HG02759 (cell line): Measurements from ENCODE around the gene THSD4.
"Not testable (repeated sequence)": the region's sequence is repeated elsewhere in the genome, so short reads cannot be mapped to it uniquely, and the experiment has no call there.

ENCODE experiments used
- ATAC-seq: cut with Tn5 transposase; IDR thresholded peaks from one replicate; pipeline ENCODE4 v1.9.1; 2021; ENCODE audit warnings: mild to moderate bottlenecking, moderate library complexity; ENCODE audit not compliant: unreplicated experiment

The THSD4 gene

DNA sequence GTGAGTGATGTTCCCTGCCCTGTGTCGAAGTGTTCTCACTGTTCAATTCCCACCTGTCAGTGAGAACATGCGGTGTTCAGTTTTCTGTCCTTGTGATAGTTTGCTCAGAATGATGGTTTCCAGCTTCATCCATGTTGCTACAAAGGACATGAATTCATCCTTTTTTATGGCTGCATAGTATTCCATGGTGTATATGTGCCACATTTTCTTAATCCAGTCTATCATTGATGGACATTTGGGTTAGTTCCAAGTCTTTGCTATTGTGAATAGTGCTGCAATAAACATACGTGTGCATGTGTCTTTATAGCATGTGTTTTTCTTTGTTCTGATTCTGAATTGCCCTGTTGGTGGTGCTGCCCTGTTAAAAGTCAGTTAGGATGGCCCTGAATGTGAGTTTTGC lies 204.2 kb downstream of the THSD4 start:
- ATAC-seq: not testable (repeated sequence)

DNA sequence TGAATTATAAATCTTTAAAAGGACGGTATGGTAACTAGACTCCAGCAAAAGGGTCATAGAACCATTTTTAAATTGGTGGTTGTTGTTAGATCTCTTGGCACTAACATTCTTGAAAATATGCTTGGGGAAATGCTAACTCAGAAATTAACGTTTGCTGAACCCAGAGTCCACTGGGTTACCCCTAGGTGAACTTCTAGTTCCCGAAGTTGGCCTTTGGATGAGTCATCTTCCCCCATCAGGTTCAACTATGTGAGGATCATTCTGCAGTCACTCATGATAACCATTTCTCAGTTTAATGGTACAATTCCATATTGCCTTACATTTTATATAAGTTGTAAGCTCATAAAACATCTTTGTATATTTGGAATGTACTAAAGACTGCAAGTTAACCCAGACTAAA lies 204.7 kb downstream of the THSD4 start:
- ATAC-seq: no peak

DNA sequence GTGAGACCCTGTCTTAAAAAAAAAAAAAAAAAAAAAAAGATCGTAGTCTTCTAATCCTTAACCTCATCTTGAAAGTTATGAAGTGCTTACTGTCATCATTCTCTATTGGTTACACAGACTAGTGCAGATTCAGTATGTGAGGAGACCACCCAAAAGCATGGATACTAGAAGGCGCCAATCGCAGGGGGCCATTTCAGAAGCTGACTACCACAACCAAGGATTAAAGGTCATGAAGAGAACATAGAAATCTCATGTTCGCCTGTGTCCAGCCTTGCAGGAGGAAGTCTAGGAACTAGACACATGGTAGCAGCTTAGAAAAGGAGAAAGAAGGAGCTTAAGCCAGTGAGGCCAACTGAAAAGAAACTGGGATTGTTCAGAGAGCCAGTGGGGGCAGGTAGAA lies 207.8 kb downstream of the THSD4 start:
- no peak for ATAC-seq

DNA sequence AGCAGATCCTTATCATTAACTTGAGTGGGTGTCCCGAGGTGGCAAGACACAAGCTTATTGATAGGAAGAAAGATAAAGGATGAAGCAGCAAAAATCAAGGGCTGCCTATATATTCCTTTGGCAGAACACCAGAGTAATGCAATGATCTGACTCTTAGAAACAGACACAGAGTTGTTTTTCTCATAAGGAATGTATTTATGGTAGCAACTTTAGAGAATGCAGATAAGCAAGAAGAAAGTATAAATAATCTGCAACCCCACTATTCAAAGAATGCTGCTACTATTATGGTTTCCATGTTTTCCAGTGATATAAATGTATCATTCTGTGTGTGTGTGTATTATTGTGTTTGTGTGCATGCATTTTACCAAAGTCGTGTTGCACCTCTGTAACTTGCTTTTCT lies 208.3 kb downstream of the THSD4 start:
- ATAC-seq: no peak

- ATAC-seq: no peak
These were observed 210.2 kb downstream of the THSD4 start for GRCh38 chr15:71325481-71325880.

GRCh38 chr15:71328453-71328852 lies 213.2 kb downstream of the THSD4 start:
- ATAC-seq: no peak

DNA sequence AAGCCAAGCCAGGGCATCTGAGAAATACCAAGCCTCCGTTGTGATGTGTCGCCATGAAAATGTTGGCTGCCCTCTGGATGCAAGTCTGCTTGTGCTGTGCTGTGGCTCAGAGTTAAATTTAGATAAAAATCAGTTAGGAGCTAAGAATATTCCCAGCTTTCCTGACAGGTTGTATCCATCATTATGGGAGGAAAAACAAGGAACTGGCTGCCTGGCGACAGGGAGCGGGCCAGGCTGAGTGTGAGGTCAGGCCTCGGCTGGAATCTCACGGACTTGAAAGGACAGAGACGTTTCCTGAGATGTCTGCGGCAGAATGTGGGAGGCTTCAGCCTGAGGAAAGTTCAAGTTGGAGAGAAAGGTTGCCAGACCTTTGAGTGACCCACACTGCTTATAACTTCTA lies 213.8 kb downstream of the THSD4 start:
- no peak for ATAC-seq

DNA sequence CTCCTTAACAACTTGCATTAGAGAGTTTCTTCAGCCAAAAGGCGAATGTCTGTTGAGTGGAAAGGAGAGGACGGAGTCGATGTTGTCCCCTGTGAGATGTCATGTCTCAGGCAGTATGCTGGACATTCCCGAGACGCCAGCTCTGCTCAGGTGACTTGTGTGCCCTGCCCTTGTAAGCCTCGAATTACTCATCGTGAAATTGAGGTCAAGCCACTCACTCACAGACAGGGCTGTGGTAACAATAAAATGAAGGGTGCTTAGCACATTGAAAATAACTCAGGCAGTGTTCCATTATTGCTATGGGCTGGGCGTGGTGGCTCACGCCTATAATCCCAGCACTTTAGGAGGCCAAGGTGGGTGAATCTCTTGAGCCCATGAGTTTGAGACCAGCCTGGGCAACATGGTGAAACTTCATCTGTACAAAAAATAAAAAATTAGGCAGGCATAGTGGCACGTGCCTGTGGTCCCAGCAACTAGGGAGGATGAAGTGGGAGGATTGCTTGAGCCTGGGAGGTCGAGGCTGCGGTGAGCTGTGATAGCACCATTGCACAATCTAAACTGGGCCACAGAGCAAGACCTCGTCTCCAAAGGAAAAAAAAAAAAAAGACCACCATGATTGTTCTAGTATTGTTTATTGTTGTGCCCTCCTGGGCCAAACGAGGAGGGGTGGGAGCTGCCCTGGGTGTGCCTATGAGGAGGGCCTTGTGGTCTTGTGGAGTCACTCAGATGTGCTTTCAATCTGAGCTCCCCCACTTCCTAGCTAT lies 214.4 kb downstream of the THSD4 start:
- no peak for ATAC-seq

DNA sequence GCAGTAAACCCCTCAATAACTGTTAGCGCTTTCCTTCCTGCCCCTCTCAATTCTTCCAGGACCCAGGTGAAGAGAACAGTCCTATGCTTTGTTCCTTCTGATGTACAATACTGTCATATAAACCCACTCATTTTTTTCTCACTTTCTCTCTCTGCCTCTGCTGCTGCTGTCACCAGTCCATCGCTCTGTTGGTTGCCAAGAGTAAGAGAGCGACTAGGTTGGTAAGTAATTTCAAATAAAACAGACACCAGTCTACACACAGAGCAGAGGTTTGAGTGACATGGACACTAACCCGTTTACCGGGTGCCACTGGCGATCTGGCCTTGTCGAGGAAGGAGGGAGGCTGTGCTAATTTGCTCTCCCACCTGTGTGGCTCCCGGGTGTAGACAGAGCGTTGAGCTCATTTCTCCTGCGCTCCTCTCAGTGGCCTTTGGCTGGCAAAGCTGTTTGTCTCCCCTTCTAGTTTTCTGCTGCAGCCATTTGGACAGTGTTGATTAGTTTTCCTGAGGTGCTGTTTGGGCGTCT lies 215.4 kb downstream of the THSD4 start:
- no peak for ATAC-seq

DNA sequence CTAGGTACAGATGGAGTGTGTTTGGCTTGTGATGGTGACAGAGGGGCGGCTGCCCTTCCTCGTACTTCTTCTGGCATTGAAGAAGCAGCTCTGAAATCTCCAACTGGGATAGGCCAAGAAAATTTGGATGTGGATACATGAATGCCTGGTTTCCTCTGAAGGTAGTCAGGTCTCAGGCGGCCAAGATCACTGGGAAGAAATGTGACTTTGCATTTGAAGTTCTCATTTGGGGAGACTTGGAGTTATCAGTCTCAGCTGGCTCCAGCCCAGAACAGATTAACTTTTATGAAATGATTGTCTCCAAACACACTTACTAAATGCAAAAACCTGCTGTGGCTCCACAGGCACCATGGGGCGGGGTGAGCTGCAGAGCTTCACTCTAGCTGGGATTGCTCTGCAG lies 215.9 kb downstream of the THSD4 start:
- ATAC-seq: no peak

DNA sequence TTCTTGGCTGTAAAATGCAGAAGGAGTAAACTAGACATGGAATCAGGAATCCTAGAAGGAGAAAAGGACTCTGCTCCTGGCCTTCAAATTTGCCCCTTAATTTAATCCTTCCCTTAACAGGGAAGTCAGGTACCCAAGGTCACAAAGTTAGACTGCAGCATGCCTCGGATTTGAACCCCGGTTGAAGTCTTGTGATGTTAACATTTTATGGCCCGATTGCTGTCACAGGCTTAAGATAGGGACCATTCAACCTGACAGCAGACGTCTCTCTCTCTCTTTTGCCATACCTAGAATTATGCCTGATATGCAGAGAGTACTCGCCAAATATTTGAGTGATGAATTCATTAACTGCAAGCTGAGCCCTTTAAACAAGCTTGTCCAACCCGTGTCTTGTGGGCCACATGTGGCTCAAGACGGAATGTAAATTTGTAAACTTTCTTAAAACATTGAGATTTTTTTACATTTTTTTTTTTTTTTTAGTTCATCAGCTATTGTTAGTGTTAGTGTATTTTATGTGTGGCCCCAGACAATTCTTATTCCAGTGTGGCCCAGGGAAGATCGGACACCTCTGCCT lies 217.2 kb downstream of the THSD4 start:
- ATAC-seq: no peak

GRCh38 chr15:71333136-71333700 lies 217.9 kb downstream of the THSD4 start:
- no peak for ATAC-seq

DNA sequence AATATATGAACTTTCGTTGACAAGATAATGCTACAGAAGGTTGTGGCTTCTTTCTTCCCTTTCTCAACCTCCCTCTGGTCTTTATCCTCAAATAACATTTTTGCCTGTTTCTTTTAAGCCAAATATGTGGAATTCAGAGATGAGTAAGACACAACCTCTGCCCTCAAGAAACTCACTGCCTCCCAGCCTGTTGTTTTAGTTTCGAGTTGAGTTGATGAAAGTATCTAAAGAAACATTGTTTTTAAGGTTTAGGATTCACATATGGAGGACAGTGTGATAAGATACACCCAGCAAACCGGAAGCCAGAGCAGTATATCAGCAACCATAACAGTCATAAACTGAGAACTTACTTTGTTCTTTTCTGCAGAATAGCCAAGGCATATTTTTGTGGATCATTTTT lies 218.6 kb downstream of the THSD4 start:
- ATAC-seq: no peak

GRCh38 chr15:71334434-71334833 lies 219.2 kb downstream of the THSD4 start:
- no peak for ATAC-seq

- ATAC-seq: no peak
These were observed 219.6 kb downstream of the THSD4 start for GRCh38 chr15:71334873-71335272.

GRCh38 chr15:71335591-71335990 lies 220.3 kb downstream of the THSD4 start:
- no peak for ATAC-seq

GRCh38 chr15:71336671-71337070 lies 221.4 kb downstream of the THSD4 start:
- no peak for ATAC-seq

DNA sequence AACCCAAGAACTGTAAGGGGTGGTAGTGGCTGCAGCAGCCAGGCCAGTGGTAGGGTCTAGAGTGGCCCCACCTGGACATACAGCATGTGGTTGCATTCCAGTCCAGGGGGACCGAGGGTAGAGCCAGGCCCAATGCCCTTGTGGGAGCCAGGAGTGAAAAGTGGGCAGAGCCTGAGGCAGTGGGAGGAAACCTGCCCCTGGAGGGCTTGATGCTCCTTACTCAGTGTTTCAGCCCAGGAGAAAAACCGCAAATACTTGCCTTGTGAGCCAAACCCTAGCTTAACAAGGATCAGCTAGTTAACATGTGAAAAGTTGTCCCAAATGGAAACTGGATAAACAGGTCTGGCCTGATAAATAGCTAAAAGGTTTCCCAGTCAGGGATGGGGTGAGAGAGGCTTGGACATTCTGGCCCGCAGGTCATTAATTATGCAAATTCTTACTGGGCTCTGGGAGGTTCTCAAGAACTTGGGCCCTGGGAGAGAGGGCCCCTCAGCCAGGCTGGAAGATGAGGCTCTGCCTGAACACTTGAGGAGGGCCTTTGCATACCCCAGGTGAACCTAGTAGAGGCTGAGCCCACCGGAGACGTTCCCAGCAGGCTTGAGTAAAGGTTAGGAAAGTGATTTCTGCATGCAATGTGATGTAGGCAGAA lies 222.1 kb downstream of the THSD4 start:
- no peak for ATAC-seq

GRCh38 chr15:71338265-71338664 lies 223.0 kb downstream of the THSD4 start:
- no peak for ATAC-seq

GRCh38 chr15:71338827-71339542 lies 223.7 kb downstream of the THSD4 start:
- no peak for ATAC-seq
